Measurements from ENCODE around the gene CNTNAP1.
"Not testable (repeated sequence)": the region's sequence is repeated elsewhere in the genome, so short reads cannot be mapped to it uniquely, and the experiment has no call there.

Gene CNTNAP1

GRCh38 chr17:42742916-42743315 is 60.6 kb downstream of the CNTNAP1 start:
- DNase-seq (ENCODE audit: low spot score) = not testable (repeated sequence)

GRCh38 chr17:42743595-42744282 is 61.4 kb downstream of the CNTNAP1 start:
- DNase-seq (ENCODE audit: low spot score) = no peak

GRCh38 chr17:42744283-42744805 is 62.0 kb downstream of the CNTNAP1 start:
- DNase-seq (ENCODE audit: low spot score) = peak; percentile 67

- peak; percentile 93 for DNase-seq (ENCODE audit: low spot score)
Observed at GRCh38 chr17:42744806-42745617, 62.7 kb downstream of the CNTNAP1 start, which contains the start of gene EZH1. Gene EZH1 (minus strand): TSS chr17:42745040. CDS start chr17:42728941, 16,099 bp downstream.

GRCh38 chr17:42748202-42748907 is 66.0 kb downstream of the CNTNAP1 start:
- DNase-seq (ENCODE audit: low spot score) = no peak

GRCh38 chr17:42748908-42749798 is 66.8 kb downstream of the CNTNAP1 start:
- DNase-seq (ENCODE audit: low spot score) = no peak

Measured in Ammon's horn (tissue), 1 donor.